Central memory CD4-positive, alpha-beta T cell (primary cell): ENCODE results near the gene OR13F1.
"Not testable (repeated sequence)": the region's sequence is repeated elsewhere in the genome, so short reads cannot be mapped to it uniquely, and the experiment has no call there.

ENCODE experiments used
- DNase-seq: peaks from one replicate; pipeline ENCODE4 v3.0.0; 2022
- total RNA-seq, 3 experiments: gene quantifications; one replicate each; lab custom pipeline; 2026; lab: John Stamatoyannopoulos, UW

Gene OR13F1, protein sequence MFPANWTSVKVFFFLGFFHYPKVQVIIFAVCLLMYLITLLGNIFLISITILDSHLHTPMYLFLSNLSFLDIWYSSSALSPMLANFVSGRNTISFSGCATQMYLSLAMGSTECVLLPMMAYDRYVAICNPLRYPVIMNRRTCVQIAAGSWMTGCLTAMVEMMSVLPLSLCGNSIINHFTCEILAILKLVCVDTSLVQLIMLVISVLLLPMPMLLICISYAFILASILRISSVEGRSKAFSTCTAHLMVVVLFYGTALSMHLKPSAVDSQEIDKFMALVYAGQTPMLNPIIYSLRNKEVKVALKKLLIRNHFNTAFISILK
- 0 reads per million in 3 experiments for total RNA-seq

DNA sequence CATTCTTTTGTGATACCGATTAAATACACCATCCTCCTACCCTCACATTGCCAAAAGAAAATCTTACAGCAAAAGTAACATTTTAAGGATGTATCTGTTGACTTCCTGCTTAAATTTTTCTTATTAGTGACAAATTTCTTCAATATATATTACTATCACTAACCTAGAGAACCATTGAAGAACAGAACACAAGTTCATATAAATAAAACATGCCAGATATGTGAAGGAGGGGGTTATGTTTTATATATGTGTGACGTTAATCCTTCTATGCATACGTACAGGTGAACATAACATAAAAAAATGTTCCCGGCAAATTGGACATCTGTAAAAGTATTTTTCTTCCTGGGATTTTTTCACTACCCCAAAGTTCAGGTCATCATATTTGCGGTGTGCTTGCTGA lies at the start of gene OR13F1:
Gene OR13F1 (plus strand): TSS at position 301 of the 400 bp plus-strand sequence. CDS start 0 bp downstream, at position 301.
- no peak for DNase-seq

DNA sequence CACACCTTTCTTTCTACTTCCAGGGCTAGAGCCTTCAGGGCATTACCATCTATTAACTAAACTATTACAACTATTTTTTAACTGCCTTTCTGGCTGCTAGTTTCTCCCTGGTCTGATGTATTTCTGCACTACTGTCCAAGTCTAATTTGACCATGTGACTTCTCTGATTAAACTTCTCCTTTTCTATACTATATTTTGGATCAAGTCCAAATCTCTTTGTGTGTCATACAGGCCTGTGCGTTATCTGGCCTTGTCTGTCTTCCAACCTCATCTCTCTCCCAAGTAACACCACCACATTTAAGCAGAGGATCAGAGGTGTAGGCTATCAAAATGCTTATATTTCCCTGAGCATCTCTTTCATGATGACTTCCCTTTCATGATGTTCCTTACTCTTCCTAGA lies 47.2 kb upstream of the OR13F1 start:
- no peak for DNase-seq

DNA sequence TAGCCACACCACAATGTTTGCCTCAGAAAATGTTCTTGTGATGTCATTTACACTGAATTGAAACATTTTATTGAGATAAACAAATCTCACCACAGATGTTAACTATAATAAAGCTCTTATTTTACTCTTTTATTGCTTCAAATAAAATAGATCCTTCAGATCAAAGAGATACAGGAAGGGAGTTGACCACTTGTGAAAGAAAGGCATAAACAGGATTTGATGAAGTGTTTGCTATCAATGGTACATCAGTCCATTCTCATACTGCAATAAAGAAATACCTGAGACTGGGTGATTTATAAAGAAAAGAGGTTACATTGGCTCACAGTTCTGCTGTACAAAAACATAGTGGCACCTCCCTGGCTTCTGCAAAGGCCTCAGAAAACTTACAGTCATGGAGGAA lies 40.2 kb upstream of the OR13F1 start:
- no peak for DNase-seq

DNA sequence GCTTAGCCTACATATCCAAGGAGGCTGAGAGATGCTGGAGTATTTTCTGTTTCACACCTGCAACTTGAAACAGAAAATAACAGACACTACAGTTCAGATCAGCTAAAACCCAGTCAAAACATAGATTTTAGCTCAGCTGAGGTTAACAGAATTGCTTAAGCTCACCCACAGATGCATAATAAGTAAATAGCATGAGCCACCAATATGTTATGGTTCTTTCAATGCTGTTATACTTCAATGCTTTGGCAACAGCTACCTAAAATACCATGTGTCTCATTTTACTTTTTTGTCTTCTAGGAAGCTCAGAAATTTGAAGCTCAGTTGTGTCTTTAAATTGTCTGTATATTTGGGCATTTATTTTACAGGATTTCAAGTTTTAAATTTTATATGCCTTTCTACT lies 35.8 kb upstream of the OR13F1 start:
- no peak for DNase-seq

DNA sequence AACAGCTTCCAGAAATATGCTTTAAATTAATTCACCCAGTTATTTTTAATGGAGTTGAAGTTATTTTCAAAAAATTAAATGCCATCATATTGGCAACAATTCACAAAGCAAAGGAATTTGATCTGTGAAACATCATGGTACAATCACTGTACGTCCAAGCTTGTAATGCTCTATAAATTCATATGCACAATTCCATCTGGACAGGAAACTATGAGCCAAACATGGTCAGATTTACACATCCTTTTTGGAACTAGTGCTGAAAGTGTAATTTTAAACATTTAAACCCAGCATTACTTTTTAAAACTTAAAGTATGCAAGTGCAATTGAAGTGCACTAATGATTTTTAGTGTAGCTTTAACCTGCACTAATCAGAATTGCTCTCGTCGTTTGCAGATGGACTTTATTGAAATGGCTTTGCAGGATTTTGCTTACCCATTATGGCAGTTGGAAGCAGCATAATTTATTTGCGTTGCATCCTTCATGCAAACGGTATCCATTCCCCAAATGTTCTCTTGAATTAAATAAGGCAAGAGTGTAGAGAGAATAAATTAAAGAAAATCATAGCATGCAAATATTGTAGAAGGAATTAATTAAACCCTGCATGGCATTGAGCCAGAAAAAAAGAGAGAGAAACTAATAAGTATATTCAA lies 21.0 kb upstream of the OR13F1 start:
- DNase-seq = no peak

DNA sequence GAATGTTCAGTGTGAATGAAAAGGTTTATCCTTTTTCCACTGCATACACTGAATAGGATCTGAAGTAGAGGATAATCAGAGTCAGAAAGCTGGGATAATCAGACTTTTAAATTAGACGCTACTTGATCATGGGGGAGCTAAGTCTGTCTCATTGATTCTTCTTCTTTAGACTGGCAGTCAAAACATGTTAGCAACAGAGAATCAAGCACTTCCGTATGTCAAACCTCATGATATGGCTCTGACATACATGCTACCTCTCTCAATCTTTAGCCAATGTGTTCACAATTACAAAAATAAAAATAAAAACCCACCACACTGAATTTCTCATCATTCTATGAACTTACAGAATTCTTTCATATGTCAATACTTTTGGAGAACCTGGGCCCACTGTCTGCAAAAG lies 19.0 kb upstream of the OR13F1 start:
- DNase-seq = no peak

DNA sequence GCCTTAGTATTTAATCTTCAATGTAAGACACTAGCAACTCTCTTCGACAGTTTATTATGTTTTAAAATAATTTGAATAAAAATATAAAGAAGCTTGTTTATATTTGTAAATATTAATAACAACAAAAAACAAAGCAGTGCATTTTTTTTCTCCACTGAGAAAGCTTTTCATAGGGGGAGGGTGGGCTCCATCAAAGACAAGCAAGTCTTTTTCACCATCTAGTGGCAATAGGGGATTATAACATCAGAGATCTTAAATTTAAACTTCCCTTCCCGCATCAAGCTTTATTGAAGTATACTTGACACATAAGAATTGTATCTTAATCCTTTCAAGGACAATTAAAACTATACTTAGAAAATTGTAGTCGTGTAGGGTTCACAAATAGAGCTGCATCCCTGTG lies 9.3 kb upstream of the OR13F1 start:
- DNase-seq = no peak

DNA sequence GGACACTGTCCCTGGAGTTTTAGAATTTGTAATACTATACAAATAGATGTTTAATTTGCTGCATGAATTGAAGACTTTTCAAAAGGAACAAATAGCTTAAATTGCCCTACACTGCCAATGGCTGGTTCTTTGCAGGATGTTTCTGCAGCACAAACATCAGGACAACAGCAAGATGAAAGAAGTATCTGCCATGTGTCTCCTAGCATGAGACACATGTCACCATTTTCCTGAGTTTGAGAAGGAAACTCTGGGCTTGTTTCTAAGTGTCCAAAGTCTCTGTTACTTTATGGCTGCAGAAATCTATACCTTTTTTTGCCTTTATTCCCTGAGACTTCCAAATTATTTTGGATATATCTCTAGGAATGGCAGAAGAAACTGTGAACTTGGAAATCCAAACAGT lies 623 bp upstream of the OR13F1 start:
- no peak for DNase-seq

DNA sequence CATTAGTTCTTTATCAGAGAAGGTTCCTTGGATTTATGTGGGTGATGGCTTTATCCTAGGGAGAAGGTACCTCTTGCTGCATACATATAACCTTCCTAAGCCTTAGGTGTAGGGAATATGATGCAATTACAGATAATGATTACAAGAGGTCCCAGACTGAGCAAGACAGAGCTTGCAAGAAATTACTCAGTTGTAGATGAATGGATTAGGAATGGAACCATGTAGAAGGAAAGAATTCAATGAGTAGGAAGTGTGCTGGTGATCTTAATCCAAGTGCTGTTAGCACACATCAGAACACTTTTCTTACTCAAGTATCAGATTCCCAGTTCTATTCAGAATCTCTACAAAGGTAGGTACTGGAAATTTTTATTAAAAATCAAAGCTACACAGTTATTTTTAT lies 2.5 kb downstream of the OR13F1 start:
- DNase-seq = no peak

DNA sequence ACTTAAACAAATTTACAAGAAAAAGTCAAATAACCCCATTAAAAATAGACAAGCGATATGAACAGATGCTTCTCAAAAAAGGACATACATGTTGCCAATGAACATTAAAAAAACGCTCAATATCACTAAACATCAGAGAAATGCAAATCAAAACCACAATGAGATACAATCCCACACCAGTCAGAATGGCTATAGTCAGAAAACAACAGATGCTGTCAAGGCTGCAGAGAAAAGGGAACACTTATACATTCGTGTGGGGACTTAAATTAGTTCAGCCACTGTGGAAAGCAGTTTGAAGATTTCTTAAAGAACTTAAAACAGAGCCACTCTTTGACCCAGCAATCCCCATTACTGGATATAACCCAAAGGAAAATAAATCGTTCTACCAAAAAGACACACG lies 10.8 kb downstream of the OR13F1 start:
- DNase-seq = no peak

DNA sequence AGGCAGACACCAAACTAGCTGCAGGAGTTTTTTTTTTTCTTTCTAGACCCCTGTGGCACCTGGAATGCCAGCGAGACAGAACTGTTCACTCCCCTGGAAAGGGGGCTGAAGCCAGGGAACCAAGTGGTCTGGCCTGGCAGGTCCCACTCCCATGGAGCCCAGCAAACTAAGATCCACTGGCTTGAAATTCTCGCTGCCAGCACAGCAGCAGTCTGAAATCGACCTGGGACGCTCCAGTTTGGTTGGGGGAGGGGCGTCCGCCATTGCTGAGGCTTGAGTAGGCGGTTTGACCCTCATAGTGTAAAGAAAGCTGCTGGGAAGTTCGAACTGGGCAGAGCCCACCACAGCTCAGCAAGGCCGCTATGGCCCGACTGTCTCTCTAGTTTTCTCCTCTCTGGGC lies 16.2 kb downstream of the OR13F1 start:
- not testable (repeated sequence) for DNase-seq

DNA sequence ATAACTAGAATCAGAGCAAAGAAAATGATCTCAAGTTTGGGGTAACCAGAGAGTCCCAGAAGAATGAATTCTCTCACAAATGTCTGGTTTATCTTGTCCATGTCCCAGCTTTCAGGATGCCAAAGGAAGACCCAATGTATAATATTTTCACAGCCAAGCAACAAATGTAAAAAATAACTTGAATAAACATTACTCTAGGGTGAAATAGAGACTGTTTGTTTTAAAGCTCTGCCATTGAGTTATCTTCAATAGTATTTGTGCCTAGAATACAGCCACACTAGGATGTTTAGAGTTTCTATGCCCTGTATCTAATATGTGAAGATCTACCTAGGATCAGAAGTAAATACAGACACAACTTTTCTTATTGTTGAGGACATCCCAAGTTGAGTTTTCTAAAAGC lies 23.0 kb downstream of the OR13F1 start, which contains the start of gene OR13C4:
Gene OR13C4 (minus strand): TSS at position 101 of the 400 bp plus-strand sequence. CDS start 0 bp downstream, at position 101.
- DNase-seq = no peak

DNA sequence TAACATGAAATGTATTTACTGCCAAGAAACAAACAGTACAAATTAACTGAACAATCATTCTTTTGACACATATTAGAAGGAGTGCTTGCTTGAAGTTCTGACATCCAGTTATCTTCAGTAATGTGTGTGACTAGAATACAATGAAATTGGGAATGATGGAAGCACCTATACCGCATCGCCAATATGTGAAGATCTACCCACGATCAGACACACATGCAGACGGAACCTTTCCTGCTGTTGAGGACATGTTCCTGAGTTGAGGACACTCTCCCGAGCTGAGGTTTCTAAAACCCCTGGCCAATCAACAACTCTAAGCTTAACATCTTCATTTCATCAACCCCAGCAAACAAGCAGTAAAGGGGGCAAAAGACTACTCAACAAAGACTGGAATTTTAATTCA lies 32.7 kb downstream of the OR13F1 start, which contains the start of gene OR13C3:
Gene OR13C3 (minus strand): TSS at position 101 of the 400 bp plus-strand sequence. CDS start 133 bp downstream, outside the sequence.
- DNase-seq = no peak

DNA sequence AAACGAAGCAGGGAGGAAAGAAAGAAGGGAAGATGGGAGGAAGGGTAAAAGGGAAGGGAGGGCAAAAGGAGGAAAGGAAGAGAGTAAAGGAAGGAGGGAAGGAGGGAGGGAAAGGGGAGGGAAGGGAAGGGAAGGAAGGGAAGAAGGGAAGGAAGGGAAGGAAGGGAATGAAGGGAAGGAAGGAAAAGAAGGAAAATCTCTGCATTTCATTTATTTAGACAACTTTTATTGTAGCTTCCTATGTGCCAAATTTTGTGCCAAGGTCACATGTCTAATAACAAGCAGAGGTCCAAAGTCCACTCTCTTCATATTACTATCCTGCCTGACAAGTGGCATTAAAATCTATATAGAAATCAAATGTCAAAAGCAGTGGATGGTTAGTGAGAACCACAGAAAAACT lies 35.2 kb downstream of the OR13F1 start:
- no peak for DNase-seq

DNA sequence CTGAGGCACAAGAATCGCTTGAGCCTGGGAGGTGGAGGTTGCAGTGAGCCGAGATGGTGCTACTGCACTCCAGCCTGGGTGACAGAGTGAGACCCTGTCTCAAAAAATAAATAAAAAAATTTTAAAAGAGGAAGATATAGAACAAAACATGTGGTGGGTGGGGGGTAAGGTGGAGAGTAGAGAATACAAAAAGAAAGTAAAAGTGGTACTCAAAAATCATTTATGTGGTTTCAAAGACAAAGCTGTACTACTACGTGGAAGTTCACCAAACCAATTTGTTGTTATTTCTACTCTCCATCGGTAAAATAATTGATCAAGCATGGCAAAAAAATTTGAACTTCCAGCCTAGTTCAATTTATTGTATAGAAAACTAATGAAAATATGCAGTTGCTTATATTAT lies 40.6 kb downstream of the OR13F1 start:
- DNase-seq = no peak

DNA sequence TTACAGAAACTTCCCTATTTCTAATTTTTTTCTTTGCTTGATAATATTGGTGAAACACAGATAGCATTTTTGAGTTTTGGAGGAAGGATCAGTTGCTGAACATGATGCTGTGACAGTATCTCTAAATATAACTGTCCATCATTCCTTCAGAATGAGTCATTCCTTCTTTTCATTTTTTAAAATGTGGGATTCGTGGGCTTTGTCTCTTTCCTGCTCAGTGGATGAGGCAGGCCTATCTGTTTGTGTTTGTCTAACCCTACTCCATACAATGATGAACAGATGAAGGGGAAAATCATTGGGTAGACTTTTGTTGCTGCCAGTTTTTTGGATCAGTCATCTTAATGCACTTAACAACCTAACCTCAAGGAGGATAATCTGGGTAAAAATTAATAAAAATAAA lies 49.2 kb downstream of the OR13F1 start:
- no peak for DNase-seq
